Measurements from ENCODE around the gene ZNF687. TPM values are rescaled to one million over a fixed set of nuclear protein-coding genes. Genes with fewer than 3 reads are reported as not detected.

The ZNF687 gene
- total RNA-seq, 1 experiment from 2014 or later = 26.4 TPM

- POLR2A ChIA-PET (ENCODE audit: low non-redundant PET) = no interaction called here
These were observed 12.8 kb downstream of the ZNF687 start for GRCh38 chr1:151294742-151295462.

GRCh38 chr1:151309811-151310323 is 27.8 kb downstream of the ZNF687 start:
- BruUV-seq (replicated peaks) = no TSS peak
- H3K9me3 ChIP-seq (ENCODE audit: low read depth, low read length, poor library complexity, severe bottlenecking) = no peaks in the 10 kb centered on the region
- intact Hi-C loops (cut with micrococcal nuclease; ENCODE audit: unreplicated experiment) = loop anchor here (10.0 kb wide), 1 partner anchor 85 kb away; the partner anchor contains the start of gene PSMB4
- peaks cover 44% of the 10 kb centered on the region for H3K36me3 ChIP-seq (ENCODE audit: insufficient read depth, low read length, poor library complexity, severe bottlenecking)
- no peak for DNase-seq (ENCODE audit: low spot score)
- TF ChIP-seq CTCF (conservative IDR thresholded peaks at IDR 0.05; ENCODE audit: low read depth, low read length) (no peak), EZH2 (IDR thresholded peaks at IDR 0.05; ENCODE audit: borderline replicate concordance, low read depth, low read length, poor library complexity, severe bottlenecking) (no peak)
- POLR2A ChIA-PET (ENCODE audit: low non-redundant PET) = no interaction called here
- no peak overlapping the region for H3K4me3 ChIP-seq (ENCODE audit: low read depth, low read length, poor library complexity, severe bottlenecking)
- no peak overlapping the region for H3K27ac ChIP-seq (ENCODE audit: low read depth, low read length, poor library complexity, severe bottlenecking)
- H3K4me1 ChIP-seq (ENCODE audit: insufficient read depth, low read length, poor library complexity, severe bottlenecking) = no peaks in the 10 kb centered on the region
- H3K27me3 ChIP-seq (replicated peaks; ENCODE audit: insufficient read depth, low read depth, low read length, poor library complexity) = no peaks in the 10 kb centered on the region
- CTCF ChIA-PET = interaction anchor here (1.2 kb wide), 1 partner anchor 31 kb away, joined by 6 read pairs; no protein-coding TSS in a partner anchor

More at GRCh38 chr1:151294742-151295462, 12.8 kb downstream of the ZNF687 start:
- intact Hi-C loops (cut with micrococcal nuclease; ENCODE audit: unreplicated experiment) = no loop called here
- TF ChIP-seq CTCF (conservative IDR thresholded peaks at IDR 0.05; ENCODE audit: low read depth, low read length) (no peak), EZH2 (IDR thresholded peaks at IDR 0.05; ENCODE audit: borderline replicate concordance, low read depth, low read length, poor library complexity, severe bottlenecking) (no peak)
- Histone ChIP-seq H3K36me3 (ENCODE audit: insufficient read depth, low read length, poor library complexity, severe bottlenecking) (peaks cover 65% of the 10 kb centered on the region), H3K4me3 (ENCODE audit: low read depth, low read length, poor library complexity, severe bottlenecking) (no peak overlapping the region), H3K4me1 (ENCODE audit: insufficient read depth, low read length, poor library complexity, severe bottlenecking) (no peaks in the 10 kb centered on the region), H3K27me3 (replicated peaks; ENCODE audit: insufficient read depth, low read depth, low read length, poor library complexity) (no peaks in the 10 kb centered on the region), H3K9me3 (ENCODE audit: low read depth, low read length, poor library complexity, severe bottlenecking) (no peaks in the 10 kb centered on the region), H3K27ac (ENCODE audit: low read depth, low read length, poor library complexity, severe bottlenecking) (no peak overlapping the region)
- CTCF ChIA-PET = no interaction called here
- no TSS peak for BruUV-seq (replicated peaks)
- DNase-seq (ENCODE audit: low spot score) = no peak

- no peak overlapping the region for H3K27ac ChIP-seq (ENCODE audit: low read depth, low read length, poor library complexity, severe bottlenecking)
- no peaks in the 10 kb centered on the region for H3K27me3 ChIP-seq (replicated peaks; ENCODE audit: insufficient read depth, low read depth, low read length, poor library complexity)
- intact Hi-C loops (cut with micrococcal nuclease; ENCODE audit: unreplicated experiment) = no loop called here
- TF ChIP-seq CTCF (conservative IDR thresholded peaks at IDR 0.05; ENCODE audit: low read depth, low read length) (no peak), EZH2 (IDR thresholded peaks at IDR 0.05; ENCODE audit: borderline replicate concordance, low read depth, low read length, poor library complexity, severe bottlenecking) (no peak)
- CTCF ChIA-PET = interaction anchor here (1.2 to 1.7 kb wide), 3 partner anchors 10 to 59 kb away, joined by 4 to 6 read pairs (median 4); no protein-coding TSS in a partner anchor
- peaks cover 43% of the 10 kb centered on the region for H3K36me3 ChIP-seq (ENCODE audit: insufficient read depth, low read length, poor library complexity, severe bottlenecking)
- POLR2A ChIA-PET (ENCODE audit: low non-redundant PET) = interaction anchor here (0.6 kb wide), 1 partner anchor 52 kb away, joined by 35 read pairs; no protein-coding TSS in a partner anchor
- no peaks in the 10 kb centered on the region for H3K4me1 ChIP-seq (ENCODE audit: insufficient read depth, low read length, poor library complexity, severe bottlenecking)
- no peaks in the 10 kb centered on the region for H3K9me3 ChIP-seq (ENCODE audit: low read depth, low read length, poor library complexity, severe bottlenecking)
- no TSS peak for BruUV-seq (replicated peaks)
- DNase-seq (ENCODE audit: low spot score) = no peak
- no peak overlapping the region for H3K4me3 ChIP-seq (ENCODE audit: low read depth, low read length, poor library complexity, severe bottlenecking)
These were observed 28.9 kb downstream of the ZNF687 start for GRCh38 chr1:151311011-151311410.

All from A673 (cell line).